ENCODE results near the gene KIAA1217.

Gene KIAA1217

DNA sequence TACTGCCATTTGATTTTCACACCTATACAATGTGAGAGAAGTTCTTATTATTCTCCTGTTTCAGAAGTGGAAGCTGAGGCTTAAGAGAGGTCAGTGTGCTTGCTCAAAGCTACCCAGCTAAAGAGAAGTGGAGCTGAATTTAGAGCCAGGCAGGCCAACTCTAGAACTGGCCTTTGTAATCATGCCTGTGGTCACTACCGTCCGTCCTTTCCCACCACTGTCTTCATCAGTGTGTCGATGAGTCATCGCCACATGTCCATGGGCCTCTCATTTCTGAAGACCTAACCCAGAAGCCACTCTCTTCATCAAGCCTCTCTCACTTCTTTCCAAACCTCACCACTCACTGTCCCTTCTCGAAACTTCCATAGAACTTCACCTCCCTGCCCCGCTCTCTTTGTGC is 237.8 kb downstream of the KIAA1217 start:
- Mint-ChIP-seq H3K27ac (no peak overlapping the region), H3K4me1 (peaks cover 4% of the 10 kb centered on the region), H3K36me3 (no peaks in the 10 kb centered on the region), H3K9me3 (no peaks in the 10 kb centered on the region), H3K27me3 (peaks cover 14% of the 10 kb centered on the region), H3K4me3 (no peak overlapping the region)

DNA sequence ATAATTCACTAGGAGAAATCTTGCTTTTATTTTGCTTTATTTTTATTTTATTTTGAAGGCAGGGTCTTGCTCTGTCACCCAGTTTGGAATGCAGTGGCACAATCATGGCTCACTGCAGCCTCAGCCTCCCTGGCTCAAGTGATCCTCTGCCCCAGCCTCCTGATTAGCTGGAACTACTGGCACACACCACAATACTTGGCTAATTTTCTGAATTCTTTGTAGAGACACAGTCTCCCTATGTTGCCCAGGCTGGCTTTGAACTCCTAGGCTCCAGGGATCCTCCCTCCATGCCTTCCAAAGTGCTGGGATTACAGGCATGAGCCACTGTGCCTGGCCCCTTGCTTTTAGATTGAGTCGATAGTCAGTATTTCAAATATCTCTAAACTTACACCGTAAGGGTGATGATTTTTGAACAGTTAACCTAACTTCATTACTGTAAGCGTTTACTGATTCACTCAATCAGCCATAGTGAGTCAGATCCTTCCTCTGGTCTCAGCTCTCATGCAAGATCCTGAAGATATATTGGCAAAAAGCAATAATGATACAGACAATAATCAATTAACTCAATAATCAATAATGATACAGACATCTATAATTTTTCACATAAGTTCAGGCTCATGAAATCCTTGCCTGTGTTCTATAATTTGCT is 239.5 kb downstream of the KIAA1217 start:
- Mint-ChIP-seq H3K4me1 (peaks cover 8% of the 10 kb centered on the region), H3K4me3 (no peak overlapping the region)

DNA sequence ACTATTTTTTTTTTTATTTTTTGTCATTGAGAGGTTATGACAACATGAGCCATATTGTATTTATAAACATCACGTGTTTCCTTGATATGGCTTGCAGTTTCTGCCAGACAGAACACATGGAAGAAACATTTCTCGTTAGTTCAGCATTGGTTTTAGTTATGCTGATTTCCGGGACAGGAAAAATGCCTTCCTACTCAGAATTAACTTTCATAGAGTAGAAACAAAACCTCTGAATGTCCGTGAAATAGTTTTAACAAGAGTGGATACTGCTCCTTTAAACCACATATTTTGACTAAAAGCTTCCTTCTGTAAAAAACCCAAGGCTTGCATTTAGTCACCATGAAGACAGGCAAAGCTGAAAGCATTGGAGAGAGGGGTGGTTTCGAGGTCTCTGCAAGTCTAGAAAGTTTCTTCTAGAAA is 240.4 kb downstream of the KIAA1217 start:
- H3K4me3 Mint-ChIP-seq, result no peak overlapping the region
- H3K4me1 Mint-ChIP-seq, result peaks cover 8% of the 10 kb centered on the region
- no peaks in the 10 kb centered on the region for H3K36me3 Mint-ChIP-seq
- peaks cover 13% of the 10 kb centered on the region for H3K27me3 Mint-ChIP-seq
- H3K9me3 Mint-ChIP-seq, result no peaks in the 10 kb centered on the region
- H3K27ac Mint-ChIP-seq, result no peak overlapping the region

More for the DNA sequence above, 239.5 kb downstream of the KIAA1217 start:
- peaks cover 13% of the 10 kb centered on the region for H3K27me3 Mint-ChIP-seq
- no peaks in the 10 kb centered on the region for H3K36me3 Mint-ChIP-seq
- H3K9me3 Mint-ChIP-seq, result no peaks in the 10 kb centered on the region
- H3K27ac Mint-ChIP-seq, result no peak overlapping the region

DNA sequence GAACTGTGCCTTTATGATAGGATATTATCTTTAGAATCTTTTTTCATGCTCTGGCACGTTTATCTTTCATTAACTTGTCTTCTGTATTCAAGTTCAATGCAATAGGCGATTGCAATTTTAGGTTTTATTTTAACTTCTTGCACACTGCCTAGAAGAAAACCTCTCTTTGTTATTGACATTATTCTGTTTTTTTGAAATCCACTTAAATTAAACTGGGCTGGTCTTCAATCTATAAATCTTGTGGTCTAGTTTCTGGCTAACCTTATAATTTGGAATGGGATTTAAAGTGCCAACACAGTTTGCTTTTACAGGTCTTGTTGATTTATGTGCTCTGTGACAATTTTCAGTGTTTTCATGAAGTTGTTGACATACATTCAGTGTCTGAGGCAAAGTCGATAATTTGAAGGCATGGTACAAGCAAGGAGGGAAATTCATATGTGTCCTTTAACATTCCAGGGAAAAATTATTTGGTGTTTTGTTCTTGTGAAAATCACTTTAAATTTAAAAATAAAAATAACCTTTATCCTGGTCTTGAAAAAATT is 240.9 kb downstream of the KIAA1217 start:
- H3K27ac Mint-ChIP-seq, result no peak overlapping the region

DNA sequence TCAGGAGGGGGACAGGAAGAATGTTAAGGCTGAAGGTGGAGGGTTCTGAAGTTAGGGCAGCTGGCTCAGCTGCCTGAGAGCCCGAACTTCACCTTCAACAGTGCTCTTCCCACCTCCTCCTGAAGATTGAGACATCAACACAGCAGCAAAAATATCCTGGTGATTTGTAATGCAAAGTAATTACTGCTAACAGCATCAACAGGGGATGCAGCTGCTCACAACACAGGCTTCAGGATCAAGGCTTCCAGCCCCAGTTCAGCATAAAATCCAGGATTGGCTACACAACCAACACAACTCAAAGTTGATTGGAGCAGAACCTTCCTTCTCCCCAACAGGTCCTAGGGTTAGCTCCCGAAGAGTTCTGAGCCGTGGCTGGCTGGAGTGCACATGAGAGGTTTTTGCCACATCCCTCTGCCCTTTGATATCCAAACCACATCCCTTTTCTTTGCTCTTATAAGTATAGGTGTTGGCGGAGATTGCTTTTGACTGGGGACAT is 242.4 kb downstream of the KIAA1217 start:
- H3K9me3 Mint-ChIP-seq, result no peaks in the 10 kb centered on the region
- no peak overlapping the region for H3K27ac Mint-ChIP-seq
- H3K27me3 Mint-ChIP-seq, result peaks cover 13% of the 10 kb centered on the region
- H3K4me3 Mint-ChIP-seq, result no peak overlapping the region
- no peaks in the 10 kb centered on the region for H3K36me3 Mint-ChIP-seq
- H3K4me1 Mint-ChIP-seq, result peaks cover 8% of the 10 kb centered on the region

More for the DNA sequence above, 240.9 kb downstream of the KIAA1217 start:
- peaks cover 10% of the 10 kb centered on the region for H3K27me3 Mint-ChIP-seq
- H3K9me3 Mint-ChIP-seq, result no peaks in the 10 kb centered on the region
- no peak overlapping the region for H3K4me3 Mint-ChIP-seq
- peaks cover 8% of the 10 kb centered on the region for H3K4me1 Mint-ChIP-seq
- H3K36me3 Mint-ChIP-seq, result no peaks in the 10 kb centered on the region

DNA sequence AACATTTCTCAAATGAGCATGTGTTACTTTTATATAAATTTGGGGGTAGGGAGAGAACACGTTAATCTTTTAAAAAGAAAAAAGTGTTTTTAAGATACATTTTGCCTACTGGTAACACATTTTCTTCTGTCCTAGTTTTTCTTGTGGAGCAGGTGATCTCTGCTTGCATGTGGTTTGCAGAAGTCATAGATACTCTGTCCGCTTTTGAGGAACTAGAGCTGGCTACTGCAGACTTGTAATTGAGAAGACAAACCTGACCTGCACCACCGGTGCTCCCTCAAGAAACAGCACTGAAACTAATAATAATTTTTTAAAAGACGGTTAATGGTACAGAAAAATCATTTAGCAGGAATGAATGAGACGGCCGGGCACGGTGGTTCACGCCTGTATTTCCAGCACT is 243.1 kb downstream of the KIAA1217 start:
- H3K4me1 Mint-ChIP-seq, result peaks cover 8% of the 10 kb centered on the region
- no peak overlapping the region for H3K4me3 Mint-ChIP-seq
- H3K36me3 Mint-ChIP-seq, result no peaks in the 10 kb centered on the region
- H3K9me3 Mint-ChIP-seq, result no peaks in the 10 kb centered on the region
- no peak overlapping the region for H3K27ac Mint-ChIP-seq
- peaks cover 11% of the 10 kb centered on the region for H3K27me3 Mint-ChIP-seq

DNA sequence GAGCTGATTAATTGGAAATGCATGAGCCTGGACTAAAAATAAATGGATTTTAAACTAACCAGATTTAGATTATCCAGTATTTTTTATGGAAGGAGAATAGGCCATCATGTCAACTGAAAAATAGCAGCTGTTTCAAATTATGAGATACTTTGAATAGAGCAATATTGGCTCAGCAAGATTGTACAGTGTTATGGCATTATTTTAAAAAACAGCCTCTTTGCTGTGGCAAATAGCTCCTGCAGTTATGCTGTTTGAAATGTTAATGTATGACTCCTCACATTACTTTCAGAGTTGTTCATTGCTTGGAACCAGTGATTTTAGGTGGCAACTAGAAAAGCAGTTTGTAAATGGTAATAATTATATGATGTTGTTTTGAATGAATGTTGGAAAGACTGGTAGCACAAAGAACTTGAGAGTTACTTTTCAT is 244.5 kb downstream of the KIAA1217 start:
- Mint-ChIP-seq H3K9me3 (no peaks in the 10 kb centered on the region), H3K36me3 (no peaks in the 10 kb centered on the region), H3K27me3 (peaks cover 11% of the 10 kb centered on the region), H3K4me1 (peaks cover 8% of the 10 kb centered on the region), H3K27ac (no peak overlapping the region), H3K4me3 (no peak overlapping the region)

DNA sequence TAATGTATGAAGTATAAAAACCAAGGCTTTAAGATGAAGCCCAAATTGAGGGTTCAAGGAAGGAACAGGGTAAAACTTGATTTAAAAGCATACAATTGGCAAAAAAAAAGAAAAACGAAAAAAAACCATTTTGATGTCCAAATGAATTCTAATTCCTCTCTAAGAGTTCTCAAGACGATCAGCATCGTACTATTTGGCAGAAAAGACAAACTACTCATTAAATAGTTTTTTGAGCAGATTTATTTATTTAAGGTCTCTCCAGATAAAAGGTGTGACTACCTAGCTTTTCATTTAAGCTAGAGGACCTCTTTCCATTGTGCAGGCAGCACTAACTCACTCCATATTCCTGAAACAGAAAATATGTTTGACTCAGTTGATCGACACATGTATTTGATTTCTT is 245.0 kb downstream of the KIAA1217 start:
- Mint-ChIP-seq H3K27ac (no peak overlapping the region), H3K4me1 (peaks cover 8% of the 10 kb centered on the region), H3K36me3 (no peaks in the 10 kb centered on the region), H3K27me3 (peaks cover 9% of the 10 kb centered on the region), H3K9me3 (no peaks in the 10 kb centered on the region), H3K4me3 (no peak overlapping the region)

DNA sequence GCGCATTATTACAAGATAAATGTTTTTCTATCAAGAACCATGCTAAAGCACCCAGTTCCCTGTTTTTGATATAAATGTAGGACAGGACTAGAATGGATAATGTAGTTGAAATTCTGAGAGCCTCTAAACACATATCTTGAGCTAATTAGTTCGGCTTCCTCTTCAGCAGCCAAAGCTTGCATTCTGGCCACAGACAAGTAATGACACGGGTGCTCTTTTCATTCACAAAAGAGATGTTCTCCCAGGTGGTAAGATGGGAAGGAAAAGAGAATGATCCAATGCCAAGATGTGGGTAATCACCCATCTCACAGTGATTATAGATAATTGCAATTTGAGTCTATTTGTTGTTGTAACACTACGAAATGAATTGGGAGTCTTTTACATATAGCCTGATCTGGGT is 246.5 kb downstream of the KIAA1217 start:
- peaks cover 9% of the 10 kb centered on the region for H3K27me3 Mint-ChIP-seq
- H3K4me1 Mint-ChIP-seq, result peaks cover 8% of the 10 kb centered on the region
- no peak overlapping the region for H3K27ac Mint-ChIP-seq
- H3K9me3 Mint-ChIP-seq, result no peaks in the 10 kb centered on the region
- H3K36me3 Mint-ChIP-seq, result no peaks in the 10 kb centered on the region
- H3K4me3 Mint-ChIP-seq, result no peak overlapping the region

DNA sequence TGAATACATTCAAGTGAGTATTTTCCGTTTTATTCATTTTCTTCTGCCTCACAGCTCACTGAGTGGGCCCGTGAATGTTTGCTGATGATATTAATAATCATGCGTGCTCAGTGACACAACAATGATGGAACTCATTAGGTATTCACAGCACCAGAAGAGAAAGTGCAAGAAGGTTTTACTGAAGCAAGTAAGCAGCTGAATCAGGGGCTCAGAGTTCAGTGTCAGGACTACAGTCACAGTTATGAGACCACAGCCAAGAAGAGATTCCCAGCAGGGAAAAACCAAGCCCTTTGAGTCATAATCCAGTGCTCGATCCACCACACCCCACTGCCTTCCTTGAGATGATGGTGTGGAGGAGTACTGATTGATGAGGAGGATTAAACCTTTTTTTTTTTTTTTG is 247.4 kb downstream of the KIAA1217 start:
- Mint-ChIP-seq H3K4me3 (no peak overlapping the region), H3K27me3 (peaks cover 9% of the 10 kb centered on the region), H3K4me1 (peaks cover 8% of the 10 kb centered on the region), H3K36me3 (no peaks in the 10 kb centered on the region), H3K27ac (no peak overlapping the region), H3K9me3 (no peaks in the 10 kb centered on the region)

DNA sequence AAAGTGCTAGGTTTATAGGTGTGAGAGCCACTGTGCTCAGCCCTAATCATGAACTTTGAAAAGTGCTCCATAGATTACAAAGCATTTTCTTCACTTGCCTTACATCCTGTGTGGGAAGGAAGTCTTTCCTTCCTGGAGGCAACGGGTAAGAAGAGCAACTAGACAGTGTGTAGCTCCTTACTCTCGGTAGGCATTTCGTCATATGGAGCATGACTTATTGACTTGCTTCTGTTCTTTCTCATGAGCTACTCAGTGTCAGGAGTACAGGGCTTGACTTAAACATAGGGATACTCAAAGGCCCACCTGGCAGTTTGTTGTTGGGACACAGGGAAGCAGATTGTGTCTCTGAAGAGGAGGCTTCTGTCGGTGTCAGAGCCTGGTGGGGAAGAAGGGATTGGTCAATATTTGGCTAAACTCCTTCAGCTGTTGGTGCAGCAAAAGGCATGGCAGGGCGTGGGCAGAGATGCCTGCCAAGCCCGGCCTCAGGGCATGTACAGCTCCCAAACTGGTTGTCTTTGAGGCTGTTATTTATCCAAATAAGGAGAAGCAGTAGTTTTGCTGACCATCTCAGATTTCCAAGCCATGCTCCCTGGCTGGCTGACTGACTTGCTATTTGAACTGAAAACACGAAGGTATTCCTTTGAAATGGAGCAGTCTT is 248.9 kb downstream of the KIAA1217 start:
- H3K4me3 Mint-ChIP-seq, result no peak overlapping the region
- no peak overlapping the region for H3K27ac Mint-ChIP-seq
- peaks cover 9% of the 10 kb centered on the region for H3K27me3 Mint-ChIP-seq
- H3K4me1 Mint-ChIP-seq, result no peaks in the 10 kb centered on the region
- H3K9me3 Mint-ChIP-seq, result no peaks in the 10 kb centered on the region
- H3K36me3 Mint-ChIP-seq, result no peaks in the 10 kb centered on the region

DNA sequence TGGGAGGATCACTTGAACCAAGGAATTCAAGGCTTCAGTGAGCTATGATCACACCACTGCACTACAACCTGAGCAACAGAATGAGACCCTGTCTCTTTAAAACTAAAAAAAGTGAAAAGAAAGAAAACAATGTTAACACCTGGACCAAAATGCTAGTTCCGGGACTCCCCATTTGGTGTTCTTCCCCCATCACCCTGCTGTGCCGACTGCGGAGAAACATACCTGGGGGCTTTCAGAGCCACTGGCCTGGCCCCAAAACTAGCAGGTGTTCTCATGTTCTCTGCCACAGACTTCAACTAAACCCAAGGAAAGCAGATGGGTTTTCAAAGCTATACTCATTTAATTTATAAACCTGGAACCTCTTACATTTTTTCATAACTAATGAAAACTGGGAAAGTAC is 250.9 kb downstream of the KIAA1217 start:
- peaks cover 11% of the 10 kb centered on the region for H3K4me1 Mint-ChIP-seq
- H3K4me3 Mint-ChIP-seq, result no peak overlapping the region
- no peaks in the 10 kb centered on the region for H3K36me3 Mint-ChIP-seq
- no peak overlapping the region for H3K27ac Mint-ChIP-seq
- H3K9me3 Mint-ChIP-seq, result no peaks in the 10 kb centered on the region
- H3K27me3 Mint-ChIP-seq, result peaks cover 7% of the 10 kb centered on the region

DNA sequence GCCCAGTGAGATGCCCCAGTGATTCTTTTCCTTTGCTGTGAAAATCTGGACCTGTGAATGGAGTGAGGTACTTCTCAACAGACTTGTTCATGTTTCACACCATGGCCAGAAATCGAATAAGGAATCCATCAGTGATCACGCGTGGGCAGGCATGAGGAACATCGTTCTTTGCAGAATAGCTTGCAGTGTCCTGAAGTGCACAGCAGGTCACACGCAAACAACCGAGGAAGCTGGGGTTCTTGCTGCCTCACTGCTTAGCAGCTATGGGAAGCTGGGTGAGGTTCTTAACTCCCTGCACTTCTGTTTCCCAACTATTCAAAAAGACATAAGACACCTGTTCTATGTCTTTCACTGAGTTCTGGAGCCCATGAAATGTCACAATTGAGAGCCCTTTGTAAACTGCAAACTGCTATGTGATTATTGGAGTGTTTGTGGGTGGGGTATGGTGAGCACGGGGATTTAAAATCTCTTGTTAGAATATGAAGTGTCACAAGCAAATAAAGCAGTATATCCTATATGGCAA is 253.4 kb downstream of the KIAA1217 start:
- Mint-ChIP-seq H3K4me3 (no peak overlapping the region), H3K27ac (no peak overlapping the region), H3K27me3 (peaks cover 2% of the 10 kb centered on the region), H3K9me3 (no peaks in the 10 kb centered on the region), H3K36me3 (no peaks in the 10 kb centered on the region), H3K4me1 (peaks cover 11% of the 10 kb centered on the region)

DNA sequence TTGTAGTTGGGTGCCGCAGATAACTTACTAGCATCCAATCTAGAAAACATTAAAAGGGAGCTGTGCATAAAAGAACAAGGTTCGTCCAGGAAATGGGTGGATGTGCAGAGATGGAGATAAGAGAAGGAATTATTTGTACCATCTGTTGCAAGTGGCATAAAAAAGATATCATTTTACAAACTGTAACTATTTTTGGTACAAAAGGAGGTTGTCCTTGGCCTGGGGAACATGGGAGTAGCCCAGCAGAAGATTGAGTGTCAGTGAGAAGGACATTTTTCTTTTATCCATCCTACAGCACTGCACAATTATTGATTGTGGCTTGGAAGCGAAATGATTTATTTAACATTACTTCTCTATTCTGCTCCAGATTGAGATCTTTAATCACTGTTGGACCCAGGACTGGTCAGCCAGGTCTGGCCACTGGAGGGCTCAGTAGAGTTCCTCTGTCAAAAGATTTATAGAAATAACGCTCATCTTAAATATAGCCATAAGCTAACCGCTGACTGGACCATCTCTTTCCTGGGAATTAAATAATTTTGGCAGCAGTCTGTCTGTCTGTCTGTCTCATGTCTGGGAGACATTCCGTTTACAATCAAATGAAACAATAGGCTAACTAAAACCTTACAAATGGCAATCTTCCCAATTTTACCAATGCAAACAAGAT is 254.1 kb downstream of the KIAA1217 start:
- Mint-ChIP-seq H3K4me1 (peaks cover 11% of the 10 kb centered on the region), H3K4me3 (no peak overlapping the region), H3K27ac (no peak overlapping the region)

DNA sequence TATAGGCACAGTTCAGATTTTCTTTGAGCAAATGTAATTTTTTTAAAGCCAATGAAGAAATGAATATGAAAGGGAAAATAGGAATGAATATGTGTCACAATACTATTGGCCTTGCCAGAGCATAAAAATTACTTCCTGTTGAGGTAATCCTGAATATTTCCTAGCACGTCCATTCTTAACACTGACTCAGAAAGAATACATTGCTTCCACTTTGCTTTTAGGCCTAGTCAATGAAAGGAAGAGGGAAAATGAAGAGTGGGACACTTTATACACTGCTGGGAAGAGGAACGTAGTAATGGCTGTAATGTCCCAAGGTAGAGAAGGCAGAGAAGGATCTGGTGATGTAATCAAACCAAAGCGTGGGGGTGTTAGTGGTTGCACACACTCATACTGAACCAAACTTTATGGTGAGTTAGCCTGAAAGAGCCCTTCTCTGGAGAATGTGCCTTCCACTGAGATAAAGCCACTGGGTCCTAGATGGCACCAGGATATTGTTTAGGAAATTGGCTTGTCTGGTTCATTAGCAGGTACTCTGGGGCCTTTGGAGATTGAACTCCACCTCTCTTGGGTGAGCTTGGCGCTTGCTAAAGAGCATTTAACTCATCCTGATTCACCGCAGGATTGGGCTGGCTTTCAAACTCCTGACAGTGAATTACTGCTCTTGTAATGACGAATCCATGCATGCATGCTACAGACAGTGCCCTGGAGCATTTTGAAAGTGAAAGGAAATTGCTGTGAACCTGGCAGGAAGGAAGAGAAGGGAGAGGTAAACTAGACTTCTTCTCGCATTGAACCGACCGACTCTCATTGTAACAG is 254.9 kb downstream of the KIAA1217 start:
- Mint-ChIP-seq H3K4me1 (peaks cover 11% of the 10 kb centered on the region), H3K27ac (no peak overlapping the region), H3K9me3 (no peaks in the 10 kb centered on the region)

More for the DNA sequence above, 254.1 kb downstream of the KIAA1217 start:
- H3K36me3 Mint-ChIP-seq, result no peaks in the 10 kb centered on the region
- H3K27me3 Mint-ChIP-seq, result peaks cover 2% of the 10 kb centered on the region
- H3K9me3 Mint-ChIP-seq, result no peaks in the 10 kb centered on the region

More for the DNA sequence above, 254.9 kb downstream of the KIAA1217 start:
- no peak overlapping the region for H3K4me3 Mint-ChIP-seq
- no peaks in the 10 kb centered on the region for H3K27me3 Mint-ChIP-seq
- no peaks in the 10 kb centered on the region for H3K36me3 Mint-ChIP-seq

All from activated naive CD4-positive, alpha-beta T cell treated with anti-CD3 and anti-CD28 coated beads, Interleukin-2, amount 50 U/mL, for 24 hours (primary cell).